ENCODE data around the gene WWOX.

The WWOX gene

GRCh38 chr16:79159261-79160049 lies 1060.0 kb downstream of the WWOX start:
- H3K27me3 Mint-ChIP-seq = peaks cover 19% of the 10 kb centered on the region
- no peak overlapping the region for H3K4me3 Mint-ChIP-seq
- peaks cover 33% of the 10 kb centered on the region for H3K4me1 Mint-ChIP-seq
- no peaks in the 10 kb centered on the region for H3K9me3 Mint-ChIP-seq
- H3K27ac Mint-ChIP-seq = no peak overlapping the region
- DNase-seq (no peak), ATAC-seq (no peak)

DNA sequence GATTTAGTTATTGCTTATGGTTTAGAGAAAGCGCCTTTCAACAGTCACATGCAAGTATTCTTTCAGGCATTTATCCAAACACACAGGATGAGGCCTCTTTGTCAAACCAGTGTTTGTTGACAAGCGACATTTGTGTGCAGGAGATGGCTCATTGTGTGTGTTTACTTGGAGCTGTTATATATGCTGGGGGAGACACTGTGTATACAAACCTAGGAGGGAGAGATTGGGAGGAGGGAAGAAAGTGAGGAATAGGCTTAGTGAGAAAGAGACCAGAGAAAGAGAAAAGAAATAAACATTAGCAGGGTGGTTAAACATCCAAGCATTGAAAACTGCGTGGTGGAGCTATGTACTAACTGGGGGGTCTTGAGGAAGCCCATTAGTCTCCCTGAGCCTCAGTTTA lies 1063.5 kb downstream of the WWOX start:
- no peak overlapping the region for H3K27ac Mint-ChIP-seq
- ATAC-seq (no peak), DNase-seq (no peak)
- peaks cover 10% of the 10 kb centered on the region for H3K27me3 Mint-ChIP-seq
- peaks cover 10% of the 10 kb centered on the region for H3K4me1 Mint-ChIP-seq
- peaks cover 5 to 8% of the 10 kb centered on the region in 2 donors for H3K9me3 Mint-ChIP-seq
- H3K4me3 Mint-ChIP-seq = no peak overlapping the region

- Mint-ChIP-seq H3K4me1 (peaks cover 10% of the 10 kb centered on the region), H3K9me3 (peaks cover 8% of the 10 kb centered on the region in 2 donors), H3K27me3 (peaks cover 2% of the 10 kb centered on the region), H3K4me3 (peak overlapping the region; percentile 59 to 77), H3K27ac (peak overlapping the region in 1 of 2 donors; percentile 79)
- DNase-seq (no peak), ATAC-seq (no peak)
Measured at GRCh38 chr16:79163691-79164387, 1064.4 kb downstream of the WWOX start.

GRCh38 chr16:79164388-79164995 lies 1065.0 kb downstream of the WWOX start:
- no peak overlapping the region for H3K4me3 Mint-ChIP-seq
- H3K27me3 Mint-ChIP-seq = no peaks in the 10 kb centered on the region
- ATAC-seq = no peak
- peaks cover 10% of the 10 kb centered on the region for H3K4me1 Mint-ChIP-seq
- peaks cover 8% of the 10 kb centered on the region in 2 donors for H3K9me3 Mint-ChIP-seq
- H3K27ac Mint-ChIP-seq = no peak overlapping the region
- no peak for DNase-seq

DNA sequence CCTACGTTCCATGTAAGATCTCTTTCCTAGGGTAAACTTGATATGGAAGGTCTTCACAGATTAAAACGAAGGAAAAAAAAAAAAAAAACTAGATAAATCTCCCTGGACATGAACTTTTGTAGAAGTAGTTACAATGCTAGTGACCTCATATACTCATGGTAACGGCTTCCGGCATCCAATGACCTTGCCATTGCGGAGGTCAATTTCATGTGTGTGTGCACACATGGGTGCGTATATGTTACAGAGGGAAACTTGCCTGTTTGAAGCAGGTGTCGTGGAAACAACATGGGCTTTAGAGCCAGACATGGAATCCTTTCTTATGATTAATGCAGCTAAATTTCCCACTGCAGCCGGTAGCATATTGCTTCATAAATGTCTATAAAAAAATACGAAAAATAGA lies 1065.6 kb downstream of the WWOX start:
- H3K27ac Mint-ChIP-seq = no peak overlapping the region
- H3K4me1 Mint-ChIP-seq = peaks cover 10% of the 10 kb centered on the region
- no peak for ATAC-seq
- H3K4me3 Mint-ChIP-seq = no peak overlapping the region
- peaks cover 8% of the 10 kb centered on the region in 2 donors for H3K9me3 Mint-ChIP-seq
- no peak for DNase-seq
- H3K27me3 Mint-ChIP-seq = no peaks in the 10 kb centered on the region

DNA sequence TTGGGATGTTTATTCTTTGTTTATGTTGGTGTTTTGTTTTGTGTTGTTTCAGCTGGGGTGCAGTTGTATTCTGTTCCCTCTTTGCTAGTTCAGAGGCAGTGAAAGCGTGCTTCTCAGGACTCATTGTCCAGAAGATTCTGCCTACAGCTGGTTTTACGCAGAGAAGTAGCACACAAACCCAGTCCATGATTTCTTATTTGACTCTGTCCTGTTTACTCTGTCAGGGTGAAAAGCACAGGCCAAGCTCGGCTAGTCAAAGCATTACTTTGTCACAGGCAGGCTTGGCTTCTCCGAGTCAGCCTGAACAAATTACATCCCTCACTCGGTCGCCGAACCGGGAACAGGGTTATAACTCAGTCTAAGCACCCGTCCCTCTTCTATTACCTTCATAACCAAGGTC lies 1066.1 kb downstream of the WWOX start:
- Mint-ChIP-seq H3K4me1 (peaks cover 10% of the 10 kb centered on the region), H3K9me3 (peaks cover 8% of the 10 kb centered on the region in 2 donors), H3K27ac (no peak overlapping the region), H3K27me3 (no peaks in the 10 kb centered on the region), H3K4me3 (no peak overlapping the region)
- DNase-seq = no peak
- ATAC-seq = no peak

GRCh38 chr16:79167893-79168292 lies 1068.4 kb downstream of the WWOX start:
- peaks cover 8% of the 10 kb centered on the region in 2 donors for H3K9me3 Mint-ChIP-seq
- ATAC-seq (no peak), DNase-seq (no peak)
- peaks cover 10% of the 10 kb centered on the region for H3K4me1 Mint-ChIP-seq
- no peak overlapping the region for H3K27ac Mint-ChIP-seq
- H3K4me3 Mint-ChIP-seq = no peak overlapping the region
- no peaks in the 10 kb centered on the region for H3K27me3 Mint-ChIP-seq

- Mint-ChIP-seq H3K4me1 (peaks cover 10% of the 10 kb centered on the region), H3K27me3 (no peaks in the 10 kb centered on the region), H3K9me3 (peaks cover 8% of the 10 kb centered on the region in 2 donors), H3K27ac (no peak overlapping the region), H3K4me3 (no peak overlapping the region)
- no peak for DNase-seq
- ATAC-seq = no peak
Measured at GRCh38 chr16:79168321-79168720, 1068.9 kb downstream of the WWOX start.

GRCh38 chr16:79169239-79169638 lies 1069.8 kb downstream of the WWOX start:
- H3K27me3 Mint-ChIP-seq = no peaks in the 10 kb centered on the region
- peaks cover 8% of the 10 kb centered on the region in 2 donors for H3K9me3 Mint-ChIP-seq
- no peak overlapping the region for H3K27ac Mint-ChIP-seq
- H3K4me3 Mint-ChIP-seq = no peak overlapping the region
- peaks cover 4% of the 10 kb centered on the region for H3K4me1 Mint-ChIP-seq
- DNase-seq (no peak), ATAC-seq (no peak)

GRCh38 chr16:79170555-79171246 lies 1071.2 kb downstream of the WWOX start:
- no peaks in the 10 kb centered on the region for H3K27me3 Mint-ChIP-seq
- ATAC-seq (no peak), DNase-seq (no peak)
- H3K27ac Mint-ChIP-seq = no peak overlapping the region
- peaks cover 6% of the 10 kb centered on the region for H3K4me1 Mint-ChIP-seq
- no peak overlapping the region for H3K4me3 Mint-ChIP-seq
- H3K9me3 Mint-ChIP-seq = peaks cover 11 to 12% of the 10 kb centered on the region in 2 donors

GRCh38 chr16:79171504-79171903 lies 1072.0 kb downstream of the WWOX start:
- DNase-seq (no peak), ATAC-seq (no peak)
- Mint-ChIP-seq H3K27me3 (no peaks in the 10 kb centered on the region), H3K4me1 (peaks cover 10% of the 10 kb centered on the region), H3K27ac (no peak overlapping the region), H3K9me3 (peaks cover 19 to 20% of the 10 kb centered on the region in 2 donors), H3K4me3 (no peak overlapping the region)

- Mint-ChIP-seq H3K27me3 (peaks cover 2% of the 10 kb centered on the region), H3K4me1 (peaks cover 10% of the 10 kb centered on the region), H3K4me3 (no peak overlapping the region), H3K27ac (no peak overlapping the region), H3K9me3 (peaks cover 20 to 27% of the 10 kb centered on the region in 2 donors)
- no peak for ATAC-seq
- DNase-seq = no peak
Measured at GRCh38 chr16:79171931-79172705, 1072.7 kb downstream of the WWOX start.

DNA sequence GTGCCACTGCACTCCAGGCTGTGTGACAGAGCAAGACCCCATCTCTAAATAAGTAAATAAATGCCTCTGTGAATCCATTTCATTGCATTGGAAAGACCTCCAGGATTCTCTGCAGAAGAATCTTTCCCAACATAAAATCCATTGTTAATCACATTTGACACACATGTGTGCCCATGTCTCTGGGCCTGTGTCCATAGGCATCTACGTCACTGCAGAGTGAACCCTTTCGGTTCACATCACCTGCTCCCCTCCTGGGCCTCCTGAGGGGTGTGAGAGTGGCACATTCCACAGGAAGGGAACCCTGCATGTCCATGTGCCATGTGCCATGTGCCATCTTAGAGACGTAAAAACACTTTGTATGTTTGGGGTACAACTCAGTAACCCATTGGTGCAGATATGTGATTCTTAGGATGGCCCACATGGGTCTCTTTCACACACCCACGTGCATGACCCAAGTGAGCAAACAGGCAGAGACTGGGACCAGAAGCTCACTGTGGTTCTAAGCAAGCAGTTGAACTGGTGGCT lies 1073.6 kb downstream of the WWOX start:
- H3K4me1 Mint-ChIP-seq = peaks cover 10% of the 10 kb centered on the region
- H3K27ac Mint-ChIP-seq = no peak overlapping the region
- peaks cover 9% of the 10 kb centered on the region for H3K27me3 Mint-ChIP-seq
- ATAC-seq = no peak
- H3K4me3 Mint-ChIP-seq = no peak overlapping the region
- no peak for DNase-seq
- H3K9me3 Mint-ChIP-seq = peaks cover 12 to 27% of the 10 kb centered on the region in 2 donors

DNA sequence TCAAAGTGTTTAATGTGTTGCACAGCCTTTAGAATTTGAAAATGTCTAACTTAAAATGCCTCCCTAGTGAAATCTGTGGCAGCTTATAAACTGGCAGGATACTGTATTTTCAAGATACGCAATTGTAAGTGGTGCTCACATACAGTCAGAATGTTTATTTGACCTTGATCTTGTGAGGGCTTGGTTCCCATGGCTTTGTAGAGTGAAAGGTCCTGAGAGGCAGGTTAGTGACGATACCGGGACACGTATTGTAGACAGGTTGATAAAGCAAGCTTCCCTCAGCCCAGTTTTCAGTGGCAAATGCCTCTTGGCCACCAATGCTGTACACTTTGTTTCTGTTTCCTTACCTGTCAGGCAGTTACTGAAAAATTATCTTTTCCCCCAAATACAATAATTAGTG lies 1074.5 kb downstream of the WWOX start:
- H3K27me3 Mint-ChIP-seq = peaks cover 9% of the 10 kb centered on the region
- ATAC-seq (no peak), DNase-seq (no peak)
- no peak overlapping the region for H3K27ac Mint-ChIP-seq
- peaks cover 10% of the 10 kb centered on the region for H3K4me1 Mint-ChIP-seq
- H3K4me3 Mint-ChIP-seq = no peak overlapping the region
- peaks cover 12 to 25% of the 10 kb centered on the region in 2 donors for H3K9me3 Mint-ChIP-seq

All from stimulated activated naive CD8-positive, alpha-beta T cell treated with anti-CD3 and anti-CD28 coated beads, Interleukin-15, amount 100 ng/mL, for 72 hours (primary cell).